ENCODE results near the gene LRP1B.

GRCh38 chr2:141381946-141382345 lies 748.9 kb downstream of the LRP1B start:
- TF ChIP-seq CTCF (conservative IDR thresholded peaks at IDR 0.05 in 1 of 2, IDR thresholded peaks at IDR 0.05 in 1 of 2; ENCODE audit: extremely low read depth in 1 of 2, insufficient read depth in 1 of 2, low read depth in 1 of 2, low read length in 2 of 2) (no peak), EZH2 (IDR thresholded peaks at IDR 0.05; ENCODE audit: borderline replicate concordance, low read length) (no peak)
